Activated CD4-positive, alpha-beta T cell treated with anti-CD3 and anti-CD28 coated beads, Interleukin-2, amount 10 ng/mL, durations not matched to agents 24 days and 14 days (primary cell): ENCODE measurements around the gene SMIM24. TPM values are rescaled to one million over a fixed set of nuclear protein-coding genes. Genes with fewer than 3 reads are reported as not detected.
"Not testable (repeated sequence)": the region's sequence is repeated elsewhere in the genome, so short reads cannot be mapped to it uniquely, and the experiment has no call there.

Experiments used
- DNase-seq: peaks from one replicate; pipeline ENCODE4 v3.0.0; 2022
- H3K27ac Mint-ChIP-seq: one replicate; pipeline ENCODE4 v1.8.0; 2022; ENCODE audit warnings: mild to moderate bottlenecking, mixed read lengths
- H3K27me3 Mint-ChIP-seq: one replicate; pipeline ENCODE4 v1.8.0; 2022; ENCODE audit warnings: mixed read lengths
- H3K36me3 Mint-ChIP-seq: one replicate; pipeline ENCODE4 v1.8.0; 2022; ENCODE audit warnings: low read depth, mild to moderate bottlenecking, mixed read lengths
- H3K4me1 Mint-ChIP-seq: one replicate; pipeline ENCODE4 v1.8.0; 2021; ENCODE audit warnings: mixed read lengths
- H3K4me3 Mint-ChIP-seq: one replicate; pipeline ENCODE4 v1.8.0; 2022; ENCODE audit warnings: mild to moderate bottlenecking, moderate library complexity, mixed read lengths
- H3K9me3 Mint-ChIP-seq: one replicate; pipeline ENCODE4 v1.8.0; 2021; ENCODE audit warnings: mixed read lengths
- intact Hi-C: fragments of 100-400 bp; cut with micrococcal nuclease; formaldehyde crosslinking; loops from one replicate; pipeline ENCODE4 v1.15.1; 2023
- total RNA-seq: library from RNA; stranded (reverse); gene quantifications from 2 replicates; pipeline ENCODE4 v1.2.3, GENCODE V29; 2022

The SMIM24 gene
- 0.33 TPM in 1 of 2 replicates, not detected in the other for total RNA-seq

DNA sequence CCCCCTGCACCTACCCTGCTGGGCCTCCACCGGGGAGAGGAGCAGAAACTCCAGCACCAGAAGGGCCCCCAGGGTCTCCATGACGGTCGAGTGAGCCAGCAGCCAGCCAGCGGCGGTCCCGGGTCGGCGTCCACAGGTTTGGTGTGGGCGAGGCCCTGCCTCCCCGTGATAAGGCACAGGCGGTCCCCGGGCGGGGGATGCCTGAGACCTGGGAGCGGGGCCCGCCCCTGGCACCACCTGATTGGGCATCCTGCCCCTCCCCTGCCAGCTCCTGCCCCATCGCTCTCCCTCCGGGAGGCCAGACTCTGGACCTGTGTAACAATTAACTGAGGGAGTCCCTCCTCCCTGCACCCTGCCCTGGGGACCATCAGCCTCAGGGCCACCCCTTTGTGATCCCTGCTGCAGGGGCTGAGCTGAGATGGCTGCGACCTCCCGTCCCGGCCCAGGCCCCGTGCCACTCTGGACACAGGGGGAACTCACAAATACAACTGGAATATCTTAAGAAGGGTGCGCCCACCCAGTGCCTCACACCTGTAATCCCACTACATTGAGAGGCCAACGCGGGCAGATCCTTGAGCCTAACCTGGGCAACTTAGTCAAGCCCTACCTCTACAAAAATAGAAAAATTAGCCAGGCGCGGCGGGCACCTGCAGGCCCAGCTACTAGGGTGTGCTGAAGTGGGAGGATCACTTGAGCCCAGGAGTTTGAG, at the start of gene SMIM24:
TSS of gene SMIM24 (minus strand) at position 143 of the 709 bp plus-strand sequence. CDS start at position 81, 62 bp downstream.
- no peak for DNase-seq
- H3K27ac Mint-ChIP-seq: no peak within 1 kb of the TSS
- no peaks in the 10 kb centered on the region for H3K9me3 Mint-ChIP-seq
- peaks cover 18% of the 10 kb centered on the region for H3K4me1 Mint-ChIP-seq
- peaks cover 2% of the 10 kb centered on the region for H3K27me3 Mint-ChIP-seq
- intact Hi-C loops: no loop called here
- no peak within 1 kb of the TSS for H3K4me3 Mint-ChIP-seq
- no peaks in the 10 kb centered on the region for H3K36me3 Mint-ChIP-seq

DNA sequence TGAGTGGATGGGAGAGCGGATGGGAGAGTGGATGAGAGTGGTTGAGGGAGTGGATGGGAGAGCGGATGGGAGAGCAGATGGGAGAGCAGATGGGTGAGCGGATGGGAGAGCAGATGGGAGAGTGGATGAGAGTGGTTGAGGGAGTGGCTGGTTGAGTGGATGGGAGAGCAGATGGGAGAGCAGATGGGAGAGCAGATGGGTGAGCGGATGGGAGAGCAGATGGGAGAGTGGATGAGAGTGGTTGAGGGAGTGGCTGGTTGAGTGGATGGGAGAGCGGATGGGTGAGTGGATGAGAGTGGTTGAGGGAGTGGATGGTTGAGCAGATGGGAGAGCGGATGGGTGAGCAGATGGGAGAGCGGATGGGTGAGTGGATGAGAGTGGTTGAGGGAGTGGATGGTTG, 49.0 kb upstream of the SMIM24 start:
- DNase-seq, H3K9me3 Mint-ChIP-seq, intact Hi-C loops, H3K27me3 Mint-ChIP-seq, H3K27ac Mint-ChIP-seq, H3K4me3 Mint-ChIP-seq, H3K4me1 Mint-ChIP-seq: not testable (repeated sequence)
- peaks cover 22% of the 10 kb centered on the region for H3K36me3 Mint-ChIP-seq

DNA sequence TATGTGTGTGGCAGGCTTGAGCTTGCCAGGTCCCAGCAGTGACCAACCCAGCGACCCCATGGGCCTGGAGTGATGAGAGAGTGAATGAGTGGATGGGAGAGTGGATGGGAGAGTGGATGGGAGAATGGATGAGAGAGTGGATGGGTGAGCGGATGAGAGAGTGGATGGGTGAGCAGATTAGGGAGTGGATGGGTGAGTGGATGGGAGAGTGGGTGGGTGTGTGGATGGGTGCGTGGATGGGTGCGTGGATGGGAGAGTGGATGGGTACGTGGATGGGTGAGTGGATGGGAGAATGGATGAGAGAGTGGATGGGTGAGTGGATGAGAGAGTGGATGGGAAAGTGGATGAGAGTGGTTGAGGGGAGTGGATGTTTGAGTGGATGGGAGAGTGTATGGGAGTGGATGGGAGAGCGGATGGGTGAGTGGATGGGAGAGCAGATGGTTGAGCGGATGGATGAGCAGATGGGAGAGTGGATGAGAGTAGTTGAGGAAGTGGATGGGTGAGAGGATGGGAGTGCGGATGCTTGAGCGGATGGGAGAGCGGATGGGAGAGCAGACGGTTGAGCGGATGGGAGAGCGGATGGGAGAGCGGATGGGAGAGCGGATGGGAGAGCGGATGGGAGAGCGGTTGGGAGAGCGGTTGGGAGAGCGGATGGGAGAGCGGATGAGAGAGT, 48.4 kb upstream of the SMIM24 start:
- DNase-seq: no peak
- H3K27ac Mint-ChIP-seq: no peak overlapping the region
- H3K36me3 Mint-ChIP-seq: peaks cover 25% of the 10 kb centered on the region
- H3K27me3 Mint-ChIP-seq: no peaks in the 10 kb centered on the region
- H3K4me1 Mint-ChIP-seq: no peaks in the 10 kb centered on the region
- H3K9me3 Mint-ChIP-seq: no peaks in the 10 kb centered on the region
- H3K4me3 Mint-ChIP-seq: no peak overlapping the region
- intact Hi-C loops: no loop called here

DNA sequence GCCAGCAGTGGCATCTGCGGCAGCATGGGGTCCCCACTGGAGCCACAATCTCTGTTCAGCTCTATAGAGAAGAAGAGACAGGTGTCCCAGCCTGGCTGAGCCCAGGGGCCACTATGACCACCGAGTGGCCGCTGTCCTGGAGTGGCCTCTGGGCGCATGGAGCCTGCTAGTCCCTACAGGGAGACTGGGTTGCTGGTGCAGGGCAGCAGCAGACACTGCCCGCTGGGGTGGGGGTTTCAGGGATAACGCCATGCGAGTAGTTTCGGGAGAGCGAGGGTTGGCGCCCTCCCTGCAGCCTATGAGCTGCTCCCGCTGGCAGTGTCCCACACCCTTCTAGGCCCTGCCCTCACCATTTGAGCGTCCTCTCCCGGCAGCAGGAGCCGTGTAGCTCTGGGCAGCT, 47.8 kb upstream of the SMIM24 start:
- DNase-seq: no peak
- H3K36me3 Mint-ChIP-seq: peaks cover 24% of the 10 kb centered on the region
- intact Hi-C loops: no loop called here
- H3K27me3 Mint-ChIP-seq: no peaks in the 10 kb centered on the region
- H3K27ac Mint-ChIP-seq: no peak overlapping the region
- no peak overlapping the region for H3K4me3 Mint-ChIP-seq
- H3K4me1 Mint-ChIP-seq: no peaks in the 10 kb centered on the region
- no peaks in the 10 kb centered on the region for H3K9me3 Mint-ChIP-seq

DNA sequence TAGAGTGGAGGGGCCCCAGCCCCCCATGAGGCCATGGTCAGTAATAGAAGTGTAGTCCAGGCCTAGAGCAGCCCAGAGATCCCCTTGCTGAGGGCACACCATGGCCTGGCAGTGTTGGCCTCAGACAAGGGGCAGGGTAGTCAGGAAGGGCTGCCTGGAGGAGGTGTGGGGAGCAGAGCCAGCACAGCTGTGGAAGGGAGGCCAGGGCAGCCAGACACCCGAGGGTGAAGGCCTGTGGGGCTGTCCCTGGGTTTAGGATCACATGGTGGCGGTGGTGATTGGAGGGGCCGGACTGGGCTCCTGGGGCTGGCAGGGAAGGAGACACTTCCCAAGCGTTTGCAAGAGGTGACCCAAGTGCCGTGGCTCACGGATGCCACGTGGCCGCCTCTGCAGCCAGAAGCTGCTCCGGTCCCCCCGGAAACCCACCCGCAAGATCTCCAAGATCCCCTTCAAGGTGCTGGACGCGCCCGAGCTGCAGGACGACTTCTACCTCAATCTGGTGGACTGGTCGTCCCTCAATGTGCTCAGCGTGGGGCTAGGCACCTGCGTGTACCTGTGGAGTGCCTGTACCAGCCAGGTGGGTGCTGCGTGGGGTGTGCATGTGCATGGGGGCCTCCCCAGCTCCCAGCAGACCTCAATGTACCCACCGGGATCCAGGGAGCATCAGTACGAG, 47.0 kb upstream of the SMIM24 start:
- H3K27me3 Mint-ChIP-seq: no peaks in the 10 kb centered on the region
- H3K9me3 Mint-ChIP-seq: no peaks in the 10 kb centered on the region
- no peak overlapping the region for H3K27ac Mint-ChIP-seq
- no peak for DNase-seq
- H3K36me3 Mint-ChIP-seq: peaks cover 22% of the 10 kb centered on the region
- no peaks in the 10 kb centered on the region for H3K4me1 Mint-ChIP-seq
- intact Hi-C loops: no loop called here
- no peak overlapping the region for H3K4me3 Mint-ChIP-seq

DNA sequence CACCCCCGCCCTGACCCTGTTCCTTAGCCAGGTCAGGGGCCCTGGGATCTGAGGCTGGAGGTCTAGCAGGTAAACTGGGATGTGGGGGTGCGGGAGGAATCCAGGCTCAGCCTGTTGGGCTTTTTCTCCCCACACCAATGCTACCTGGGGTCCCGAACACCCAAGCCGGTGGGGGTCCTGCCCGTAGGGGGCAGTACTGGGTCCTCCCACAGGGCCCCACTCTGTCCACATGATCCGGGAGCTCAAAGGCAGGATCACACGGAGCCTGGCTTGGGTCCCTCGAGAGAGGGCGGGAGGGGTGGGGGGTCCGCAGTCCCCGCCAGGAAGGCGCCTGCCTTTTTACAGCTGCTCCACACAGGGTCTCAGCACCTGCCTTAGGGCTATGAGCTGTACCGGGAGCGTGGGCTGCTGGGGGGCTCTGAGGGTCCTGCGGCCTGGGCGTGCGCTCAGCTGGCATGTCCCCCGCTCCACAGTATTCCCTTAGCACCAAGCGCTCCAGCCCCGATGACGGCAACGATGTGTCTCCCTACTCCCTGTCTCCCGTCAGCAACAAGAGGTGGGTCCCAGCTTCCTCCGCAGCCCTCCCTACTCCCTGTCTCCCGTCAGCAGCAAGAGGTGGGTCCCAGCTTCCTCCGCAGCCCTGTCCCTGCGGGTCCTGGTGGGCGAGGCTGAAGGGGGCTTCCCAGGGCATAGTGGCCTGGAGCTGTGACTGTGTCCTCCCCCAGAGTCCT, 46.3 kb upstream of the SMIM24 start:
- Mint-ChIP-seq H3K27me3 (no peaks in the 10 kb centered on the region), H3K36me3 (peaks cover 23% of the 10 kb centered on the region), H3K27ac (no peak overlapping the region), H3K4me3 (no peak overlapping the region), H3K4me1 (no peaks in the 10 kb centered on the region), H3K9me3 (no peaks in the 10 kb centered on the region)
- intact Hi-C loops: no loop called here
- DNase-seq: no peak

DNA sequence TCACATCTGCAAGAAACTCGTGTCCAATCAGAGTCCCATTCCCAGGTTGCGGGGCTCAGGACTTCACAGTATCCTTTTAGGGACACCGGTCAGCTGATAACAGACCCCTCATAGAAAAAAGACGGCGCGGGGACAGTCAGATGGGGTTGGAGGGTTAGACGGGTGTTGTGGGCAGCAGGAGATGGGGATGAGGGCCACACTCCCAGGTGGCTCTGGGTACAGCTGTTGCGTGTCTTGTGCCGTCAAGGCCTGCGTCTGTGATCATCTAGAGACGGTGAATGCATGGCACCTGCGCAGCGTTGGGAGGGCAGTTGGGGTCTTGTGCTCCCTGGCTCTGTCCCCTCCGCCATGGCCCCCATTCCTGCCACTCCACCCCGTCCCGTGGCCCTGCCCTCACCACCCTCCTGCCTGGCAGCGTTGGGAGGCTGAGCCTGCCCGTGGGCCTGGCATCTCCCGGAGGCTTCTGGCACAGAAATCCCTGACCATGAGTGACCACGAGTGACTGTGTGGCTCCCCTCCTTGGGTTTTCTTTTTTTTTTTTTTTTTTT, 44.7 kb upstream of the SMIM24 start:
- Mint-ChIP-seq H3K4me3 (no peak overlapping the region), H3K9me3 (no peaks in the 10 kb centered on the region), H3K27me3 (no peaks in the 10 kb centered on the region), H3K36me3 (peaks cover 22% of the 10 kb centered on the region), H3K27ac (no peak overlapping the region), H3K4me1 (no peaks in the 10 kb centered on the region)
- intact Hi-C loops: no loop called here
- DNase-seq: no peak

DNA sequence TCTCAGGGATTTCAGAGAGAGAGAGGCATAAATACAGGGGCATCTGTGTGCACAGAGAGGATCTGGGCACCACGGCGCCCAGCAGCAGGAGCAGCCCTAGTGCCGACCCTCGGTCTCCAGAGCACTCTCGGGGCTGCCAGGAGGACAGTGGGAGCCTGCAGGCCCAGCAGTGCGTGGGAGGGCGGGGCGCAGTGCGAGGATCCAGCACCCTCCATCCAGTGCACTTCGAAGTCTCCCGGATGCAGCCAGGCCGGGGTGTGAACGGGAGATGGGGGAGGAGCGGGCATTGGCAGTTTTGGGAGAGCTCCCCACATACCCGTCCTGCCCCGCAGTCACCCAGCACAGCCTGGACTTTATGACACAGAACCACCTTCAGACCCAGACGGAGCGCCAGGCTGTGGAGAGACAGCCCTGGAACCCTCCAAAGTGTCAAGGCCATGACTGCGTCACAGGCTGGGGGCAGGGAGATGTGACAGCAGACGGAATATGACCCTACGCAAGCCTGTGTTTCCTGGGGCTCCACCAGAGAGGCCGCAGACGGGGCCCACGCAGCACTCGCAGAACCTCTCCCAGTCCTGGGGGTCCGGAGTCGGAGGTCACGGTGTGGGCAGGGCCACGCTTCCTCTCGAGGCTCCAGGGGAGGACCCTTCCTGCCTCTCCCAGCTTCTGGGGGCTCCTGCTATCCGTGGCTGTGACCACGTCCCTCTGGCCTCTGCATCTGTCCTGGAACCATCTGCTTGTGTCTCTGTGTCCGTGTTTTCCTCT, 43.9 kb upstream of the SMIM24 start:
- no peaks in the 10 kb centered on the region for H3K4me1 Mint-ChIP-seq
- H3K36me3 Mint-ChIP-seq: peaks cover 22% of the 10 kb centered on the region
- no peak for DNase-seq
- H3K27me3 Mint-ChIP-seq: no peaks in the 10 kb centered on the region
- intact Hi-C loops: no loop called here
- H3K9me3 Mint-ChIP-seq: no peaks in the 10 kb centered on the region
- H3K27ac Mint-ChIP-seq: no peak overlapping the region
- H3K4me3 Mint-ChIP-seq: no peak overlapping the region

DNA sequence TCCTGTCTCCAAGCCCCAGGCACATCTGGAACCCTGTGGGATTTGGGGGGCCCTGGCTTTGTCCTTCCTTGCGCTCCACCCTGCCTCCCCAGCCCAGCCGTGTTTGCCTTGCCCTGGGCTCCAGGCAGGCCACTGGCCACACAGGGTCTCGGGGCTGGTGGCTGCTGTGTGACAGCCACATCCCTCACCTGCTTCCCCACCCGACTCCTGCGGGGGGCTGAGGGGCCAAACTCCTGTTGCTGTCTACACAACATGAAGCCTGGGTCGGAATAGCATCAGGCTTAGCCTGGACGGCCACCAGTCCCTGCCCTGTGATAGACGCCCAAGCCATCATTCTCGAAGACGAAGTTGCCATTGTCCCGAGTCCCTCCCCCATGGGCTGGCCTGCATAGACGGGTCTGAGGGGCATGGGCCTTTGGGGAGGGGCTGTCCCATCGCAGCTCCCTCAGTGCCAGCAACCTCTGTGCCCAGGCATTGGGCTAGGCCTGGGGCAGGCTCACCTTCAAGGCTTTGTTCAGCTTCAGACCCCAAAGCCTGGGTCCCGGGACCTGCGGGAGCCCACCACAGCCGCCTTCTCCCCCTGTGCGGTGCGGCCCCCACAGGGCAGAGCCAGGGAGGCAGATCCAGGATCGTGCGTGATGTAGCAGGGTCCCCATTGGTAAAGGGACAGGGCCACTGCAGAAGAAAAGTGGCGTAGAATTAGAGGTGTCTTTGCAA, 43.2 kb upstream of the SMIM24 start:
- Mint-ChIP-seq H3K36me3 (peaks cover 22% of the 10 kb centered on the region), H3K4me3 (no peak overlapping the region), H3K9me3 (no peaks in the 10 kb centered on the region), H3K27ac (no peak overlapping the region), H3K27me3 (no peaks in the 10 kb centered on the region), H3K4me1 (no peaks in the 10 kb centered on the region)
- intact Hi-C loops: no loop called here
- DNase-seq: no peak

DNA sequence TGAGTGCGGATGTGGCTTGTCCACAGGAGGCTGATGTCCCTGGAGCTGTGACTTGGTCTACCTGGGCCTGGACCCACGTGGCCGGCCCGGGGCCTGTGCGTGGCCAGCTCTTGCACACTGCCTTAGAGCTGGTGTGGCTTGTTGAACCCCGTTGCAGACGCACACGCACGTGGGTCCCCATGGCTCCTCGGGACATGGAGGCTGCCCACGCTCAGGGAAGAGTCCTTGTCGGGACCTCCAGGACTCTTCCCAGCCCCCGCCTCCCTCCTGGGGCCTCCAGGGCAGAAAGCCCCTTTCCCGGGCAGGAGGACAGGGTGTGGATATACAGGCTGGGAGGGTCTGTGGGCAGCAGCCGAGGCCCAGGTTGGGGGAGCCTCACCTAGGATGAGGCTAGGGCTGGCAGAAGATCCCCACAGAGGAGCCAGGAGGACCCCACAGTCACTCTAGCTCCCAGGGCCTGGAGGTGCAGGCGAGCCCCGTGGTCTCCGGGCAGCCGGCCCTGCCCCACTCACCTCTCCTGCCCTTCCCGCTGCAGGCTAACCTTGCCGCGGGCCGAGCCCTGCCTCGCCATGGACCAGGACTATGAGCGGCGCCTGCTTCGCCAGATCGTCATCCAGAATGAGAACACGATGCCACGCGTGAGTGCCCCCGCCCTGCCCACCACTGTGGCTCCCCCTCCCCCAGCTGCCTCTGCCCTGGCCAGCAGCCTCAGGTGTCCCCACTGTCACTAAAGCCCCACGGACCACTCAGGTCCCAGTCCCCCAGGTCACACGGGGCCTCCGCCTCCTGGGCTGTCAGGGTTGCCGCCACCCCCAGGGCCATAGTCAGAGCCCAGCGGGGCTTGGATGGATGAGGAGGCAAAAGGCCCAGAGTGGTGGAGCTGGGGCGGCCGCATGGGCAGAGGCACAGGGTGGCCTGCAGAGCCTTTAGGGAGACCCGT, 42.4 kb upstream of the SMIM24 start:
- Mint-ChIP-seq H3K36me3 (peaks cover 22% of the 10 kb centered on the region), H3K27me3 (no peaks in the 10 kb centered on the region), H3K4me1 (no peaks in the 10 kb centered on the region), H3K4me3 (no peak overlapping the region), H3K9me3 (no peaks in the 10 kb centered on the region), H3K27ac (no peak overlapping the region)
- no peak for DNase-seq
- intact Hi-C loops: no loop called here

DNA sequence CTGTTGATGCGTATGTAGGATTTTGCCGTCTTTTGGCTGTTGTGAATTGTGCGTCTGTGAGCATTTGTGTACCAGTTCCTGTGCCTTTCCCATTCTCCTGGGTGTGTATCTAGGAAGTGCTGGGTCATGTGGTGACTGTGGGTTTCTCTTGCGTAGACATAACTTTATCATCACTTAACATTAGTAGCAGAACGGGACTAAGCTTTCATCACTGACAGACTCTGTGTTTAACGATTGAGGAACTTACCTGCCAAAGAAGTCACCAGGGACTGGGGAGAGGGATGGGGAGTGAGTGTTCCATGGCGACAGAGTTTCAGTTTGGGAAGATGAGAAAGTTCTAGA, 40.8 kb upstream of the SMIM24 start:
- H3K36me3 Mint-ChIP-seq: peaks cover 17% of the 10 kb centered on the region
- H3K27me3 Mint-ChIP-seq: no peaks in the 10 kb centered on the region
- H3K4me1 Mint-ChIP-seq: peaks cover 2% of the 10 kb centered on the region
- intact Hi-C loops: no loop called here
- no peak overlapping the region for H3K4me3 Mint-ChIP-seq
- DNase-seq: no peak
- no peak overlapping the region for H3K27ac Mint-ChIP-seq
- H3K9me3 Mint-ChIP-seq: no peaks in the 10 kb centered on the region
